HG02571 (cell line): ENCODE results near the gene DLX5.
"Not testable (repeated sequence)": the region's sequence is repeated elsewhere in the genome, so short reads cannot be mapped to it uniquely, and the experiment has no call there.

Experiments
- ATAC-seq: cut with Tn5 transposase; IDR thresholded peaks from one replicate; pipeline ENCODE4 v1.9.1; 2021; ENCODE audit warnings: mild to moderate bottlenecking, moderate library complexity; ENCODE audit not compliant: unreplicated experiment

DLX5 gene

GRCh38 chr7:97024209-97025129 is at the start of gene DLX5:
Gene DLX5 (minus strand): TSS chr7:97024831. CDS start chr7:97024623, 208 bp downstream.
- ATAC-seq: no peak

GRCh38 chr7:97072025-97072424 is 47.4 kb upstream of the DLX5 start:
- not testable (repeated sequence) for ATAC-seq

- ATAC-seq: peak; percentile 71
Observed at GRCh38 chr7:97064972-97065587, 40.4 kb upstream of the DLX5 start.

- no peak for ATAC-seq
Observed at GRCh38 chr7:97064020-97064419, 39.4 kb upstream of the DLX5 start.

- no peak for ATAC-seq
Observed at GRCh38 chr7:97043281-97043680, 18.6 kb upstream of the DLX5 start.

GRCh38 chr7:97039374-97040065 is 14.9 kb upstream of the DLX5 start:
- ATAC-seq: no peak

- not testable (repeated sequence) for ATAC-seq
Observed at GRCh38 chr7:97034213-97034852, 9.7 kb upstream of the DLX5 start.

- ATAC-seq: peak; percentile 91
Observed at GRCh38 chr7:97027427-97028234, 3.0 kb upstream of the DLX5 start.

- ATAC-seq: peak; percentile 16
Observed at GRCh38 chr7:97026715-97027426, 2.2 kb upstream of the DLX5 start.

GRCh38 chr7:97025983-97026714 is 1.5 kb upstream of the DLX5 start:
- no peak for ATAC-seq

- no peak for ATAC-seq
Observed at GRCh38 chr7:97025130-97025499, 484 bp upstream of the DLX5 start.

- no peak for ATAC-seq
Observed at GRCh38 chr7:97022491-97023306, 1.9 kb downstream of the DLX5 start.

GRCh38 chr7:97021747-97022490 is 2.7 kb downstream of the DLX5 start:
- no peak for ATAC-seq

- no peak for ATAC-seq
Observed at GRCh38 chr7:97020996-97021746, 3.5 kb downstream of the DLX5 start.

GRCh38 chr7:97020601-97020995 is 4.0 kb downstream of the DLX5 start:
- ATAC-seq: no peak

GRCh38 chr7:97019710-97020225 is 4.9 kb downstream of the DLX5 start:
- ATAC-seq: no peak
